ENCODE results near the gene MEGF6. TPM values are rescaled to one million over a fixed set of nuclear protein-coding genes. Genes with fewer than 3 reads are reported as not detected.

Gene MEGF6
- total RNA-seq, 1 donor from 2014 or later, result 9.5 TPM

DNA sequence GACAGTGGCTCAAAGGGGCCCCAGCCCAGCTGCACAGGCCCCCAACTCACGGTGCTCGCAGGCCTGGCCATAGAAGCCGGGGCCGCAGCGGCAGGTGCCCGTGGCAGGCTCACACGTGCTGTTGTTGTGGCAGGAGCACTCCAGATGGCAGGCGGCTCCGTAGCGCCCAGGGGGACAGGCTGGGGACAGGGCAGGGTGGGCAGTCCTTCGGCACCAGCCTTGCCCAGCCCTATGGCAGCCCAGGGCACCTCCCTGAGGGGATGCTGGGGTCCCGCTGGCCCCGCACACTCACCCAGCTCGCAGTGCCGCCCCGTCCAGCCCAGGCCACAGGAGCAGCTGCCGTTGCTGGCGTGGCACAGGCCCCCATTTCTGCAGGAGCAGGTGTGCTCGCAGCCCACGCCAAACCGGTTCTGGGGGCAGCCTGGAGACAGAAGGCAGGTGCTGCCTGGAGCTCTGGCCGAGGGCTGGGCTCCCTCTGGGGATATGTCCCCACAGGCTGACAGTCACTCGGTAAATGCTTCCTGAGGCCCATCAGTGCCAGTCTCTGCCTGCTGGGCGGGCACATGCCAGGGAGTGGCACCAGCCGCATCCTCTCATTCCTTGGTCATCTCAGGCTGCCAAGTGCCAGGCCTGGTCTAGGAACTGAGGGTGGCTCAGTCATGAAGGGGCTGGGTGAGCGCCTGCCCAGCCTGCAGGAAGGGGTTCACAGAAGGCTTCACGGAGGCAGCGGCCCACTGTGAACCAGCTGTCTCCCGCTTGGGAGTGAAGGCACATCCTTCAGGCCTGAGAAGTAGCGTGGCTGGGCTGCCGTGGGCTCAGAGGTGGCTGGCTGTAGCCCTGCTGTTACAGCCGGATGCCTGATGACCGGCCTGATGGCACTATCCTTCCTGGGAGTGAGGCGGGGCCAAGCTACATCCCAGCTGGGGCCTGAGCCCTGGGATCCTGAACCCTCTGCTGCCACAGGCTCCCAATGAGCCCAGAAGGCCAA lies 116.7 kb downstream of the MEGF6 start:
- TF ChIP-seq, protein P1, sequence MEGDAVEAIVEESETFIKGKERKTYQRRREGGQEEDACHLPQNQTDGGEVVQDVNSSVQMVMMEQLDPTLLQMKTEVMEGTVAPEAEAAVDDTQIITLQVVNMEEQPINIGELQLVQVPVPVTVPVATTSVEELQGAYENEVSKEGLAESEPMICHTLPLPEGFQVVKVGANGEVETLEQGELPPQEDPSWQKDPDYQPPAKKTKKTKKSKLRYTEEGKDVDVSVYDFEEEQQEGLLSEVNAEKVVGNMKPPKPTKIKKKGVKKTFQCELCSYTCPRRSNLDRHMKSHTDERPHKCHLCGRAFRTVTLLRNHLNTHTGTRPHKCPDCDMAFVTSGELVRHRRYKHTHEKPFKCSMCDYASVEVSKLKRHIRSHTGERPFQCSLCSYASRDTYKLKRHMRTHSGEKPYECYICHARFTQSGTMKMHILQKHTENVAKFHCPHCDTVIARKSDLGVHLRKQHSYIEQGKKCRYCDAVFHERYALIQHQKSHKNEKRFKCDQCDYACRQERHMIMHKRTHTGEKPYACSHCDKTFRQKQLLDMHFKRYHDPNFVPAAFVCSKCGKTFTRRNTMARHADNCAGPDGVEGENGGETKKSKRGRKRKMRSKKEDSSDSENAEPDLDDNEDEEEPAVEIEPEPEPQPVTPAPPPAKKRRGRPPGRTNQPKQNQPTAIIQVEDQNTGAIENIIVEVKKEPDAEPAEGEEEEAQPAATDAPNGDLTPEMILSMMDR (IDR thresholded peaks at IDR 0.05; ENCODE audit: borderline replicate concordance), result no peak
- peaks cover 3% of the 10 kb centered on the region for H3K4me1 ChIP-seq

DNA sequence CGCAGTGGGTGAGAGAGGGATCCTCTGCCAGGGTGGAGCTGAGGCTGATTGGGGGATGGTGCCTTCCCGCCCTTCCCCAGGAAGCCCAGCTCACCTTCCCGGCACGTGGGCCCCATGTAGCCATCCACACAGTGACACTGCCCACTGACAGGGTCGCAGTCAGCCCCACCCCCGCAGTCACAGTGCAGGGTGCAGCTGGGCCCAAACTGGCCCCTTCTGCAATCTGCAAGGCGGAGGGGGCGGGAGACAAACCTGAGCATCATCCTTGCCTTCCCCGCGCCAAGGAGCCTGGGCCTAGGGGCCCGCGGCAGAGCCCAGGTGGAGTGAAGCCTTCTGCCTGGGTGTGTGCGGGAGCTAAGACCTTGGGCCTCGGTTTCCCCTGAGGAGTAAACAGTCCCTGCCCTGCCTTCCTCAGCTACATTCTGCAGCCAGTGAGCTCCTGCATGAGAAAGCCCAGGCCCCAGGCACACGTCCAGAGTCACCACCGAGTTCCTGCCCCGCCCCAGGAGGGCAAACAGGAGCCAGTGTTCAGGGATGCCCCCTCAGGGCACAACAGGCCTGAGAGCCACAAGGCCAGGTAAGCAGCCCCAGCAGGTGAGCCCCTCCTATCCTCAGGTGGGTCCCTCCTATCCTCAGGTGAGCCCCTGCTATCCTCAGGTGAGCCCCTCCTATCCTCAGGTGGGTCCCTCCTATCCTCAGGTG lies 118.6 kb downstream of the MEGF6 start:
- no peaks in the 10 kb centered on the region for H3K36me3 ChIP-seq
- no peak overlapping the region for H3K4me3 ChIP-seq
- H3K27me3 ChIP-seq (ENCODE audit: low read depth), result no peaks in the 10 kb centered on the region
- no peak for DNase-seq
- TF ChIP-seq, protein P1 (IDR thresholded peaks at IDR 0.05; ENCODE audit: borderline replicate concordance), result no peak
- no peak overlapping the region for H3K27ac ChIP-seq (replicated peaks)
- intact Hi-C loops (cut with micrococcal nuclease), result no loop called here
- peaks cover 13% of the 10 kb centered on the region for H3K9me3 ChIP-seq (replicated peaks)
- peaks cover 3% of the 10 kb centered on the region for H3K4me1 ChIP-seq

More for the DNA sequence above, 116.7 kb downstream of the MEGF6 start:
- no peak for DNase-seq
- H3K27ac ChIP-seq (replicated peaks), result no peak overlapping the region
- H3K27me3 ChIP-seq (ENCODE audit: low read depth), result no peaks in the 10 kb centered on the region
- H3K4me3 ChIP-seq, result no peak overlapping the region
- no peaks in the 10 kb centered on the region for H3K36me3 ChIP-seq
- intact Hi-C loops (cut with micrococcal nuclease), result no loop called here
- no peaks in the 10 kb centered on the region for H3K9me3 ChIP-seq (replicated peaks)

DNA sequence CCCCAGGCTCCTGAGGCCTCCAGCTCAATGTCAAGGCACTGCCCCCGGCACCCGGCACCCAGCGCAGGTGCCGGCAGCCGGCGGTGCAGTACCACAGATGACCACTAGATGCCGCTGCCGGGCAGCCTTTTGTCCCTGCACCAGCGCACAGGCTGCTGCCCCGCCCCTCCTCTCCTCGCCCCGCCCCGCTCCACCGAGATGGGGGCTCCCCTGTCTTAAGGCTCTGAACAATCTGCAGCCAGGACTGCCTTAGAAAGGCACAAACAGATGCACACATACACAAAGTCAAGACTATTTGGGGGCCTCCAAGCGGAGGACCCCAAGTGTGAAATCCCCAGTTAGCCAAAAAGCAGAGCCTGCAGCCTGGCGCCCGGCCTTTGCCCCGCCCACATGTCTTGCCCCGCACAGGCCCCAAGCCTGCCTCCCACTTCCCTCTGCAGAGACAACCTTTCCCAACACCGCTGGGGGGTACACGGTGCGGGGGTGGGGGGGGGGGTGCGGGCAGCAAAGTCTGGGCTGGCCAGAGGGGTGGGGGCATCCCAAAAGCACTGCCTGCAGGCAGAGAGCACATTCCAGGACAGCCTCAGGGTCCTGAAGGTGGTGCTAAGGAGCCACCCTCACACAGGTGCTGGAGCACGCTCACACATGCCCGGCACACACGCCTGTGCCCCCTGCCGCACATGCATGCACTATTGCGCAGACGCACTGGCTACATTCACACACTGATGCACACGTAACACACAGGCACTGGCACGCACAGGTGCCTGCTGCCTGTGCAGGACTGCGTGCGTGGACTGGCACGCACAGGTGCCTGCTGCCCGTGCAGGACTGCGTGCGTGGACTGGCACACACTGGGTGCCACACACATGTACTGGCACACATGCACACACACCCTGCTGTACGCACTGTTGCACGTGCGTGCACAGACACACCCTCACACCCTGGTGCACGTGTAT lies 119.7 kb downstream of the MEGF6 start:
- Histone ChIP-seq H3K27ac (replicated peaks) (no peak overlapping the region), H3K27me3 (ENCODE audit: low read depth) (peaks cover under 1% of the 10 kb centered on the region), H3K4me3 (no peak overlapping the region), H3K36me3 (no peaks in the 10 kb centered on the region), H3K4me1 (peaks cover 3% of the 10 kb centered on the region), H3K9me3 (replicated peaks) (peaks cover 13% of the 10 kb centered on the region)
- intact Hi-C loops (cut with micrococcal nuclease), result loop anchor here (2.0 kb wide), 1 partner anchor 127 kb away; no protein-coding TSS in a partner anchor
- DNase-seq, result peak; percentile 81
- TF ChIP-seq, protein P1 (IDR thresholded peaks at IDR 0.05; ENCODE audit: borderline replicate concordance), result peak; percentile 100

DNA sequence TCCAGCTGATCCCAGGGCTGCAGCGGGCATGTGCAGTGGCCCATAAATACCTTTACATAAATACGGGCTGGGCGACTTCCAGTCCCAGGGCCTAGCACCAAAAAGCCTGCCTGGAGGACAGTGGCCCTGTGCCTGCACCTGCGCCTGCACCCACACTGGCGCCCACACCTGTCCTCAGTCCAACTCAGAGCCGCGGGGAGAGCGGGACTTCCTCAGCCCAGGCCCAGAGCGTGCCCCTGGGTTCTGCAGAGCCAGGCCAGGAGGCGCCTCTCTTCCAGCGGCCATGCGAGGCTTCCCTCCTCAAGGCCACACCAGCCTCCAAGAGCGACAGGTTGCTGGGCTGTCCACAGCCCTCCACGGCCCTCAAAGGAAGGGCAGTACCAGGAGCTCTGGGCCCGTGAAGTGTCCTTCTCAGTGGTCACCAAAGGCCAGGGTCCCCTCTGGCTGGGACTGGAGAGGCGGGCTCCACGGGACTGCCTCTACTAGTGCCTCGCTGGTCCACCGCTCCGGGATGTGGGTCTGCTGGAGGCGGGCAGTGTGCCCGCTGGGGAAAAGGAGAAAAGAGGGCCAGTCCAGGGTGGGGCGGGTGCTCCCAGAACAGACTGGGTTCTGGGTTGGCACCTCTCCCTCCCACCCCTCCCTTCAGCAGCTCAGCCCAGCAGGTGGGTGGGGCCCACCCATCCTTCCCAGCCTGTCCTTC lies 121.1 kb downstream of the MEGF6 start:
- no peak overlapping the region for H3K4me3 ChIP-seq
- H3K9me3 ChIP-seq (replicated peaks), result peaks cover 13% of the 10 kb centered on the region
- TF ChIP-seq, protein P1 (IDR thresholded peaks at IDR 0.05; ENCODE audit: borderline replicate concordance), result no peak
- H3K4me1 ChIP-seq, result peaks cover 3% of the 10 kb centered on the region
- no peak for DNase-seq
- H3K27ac ChIP-seq (replicated peaks), result no peak overlapping the region
- intact Hi-C loops (cut with micrococcal nuclease), result loop anchor here (2.0 kb wide), 1 partner anchor 129 kb away; no protein-coding TSS in a partner anchor
- H3K27me3 ChIP-seq (ENCODE audit: low read depth), result peaks cover 13% of the 10 kb centered on the region
- H3K36me3 ChIP-seq, result no peaks in the 10 kb centered on the region
